DMS79 treated with DMSO at 0.1 percent for 48 hours (cell line): ENCODE results near the gene EMB.
"Not testable (repeated sequence)": the region's sequence is repeated elsewhere in the genome, so short reads cannot be mapped to it uniquely, and the experiment has no call there.

Source experiments
- DNase-seq: peaks from one replicate; lab custom pipeline; 2025; lab: John Stamatoyannopoulos, UW

The EMB gene

GRCh38 chr5:50421184-50421950 is 19.7 kb downstream of the EMB start:
- not testable (repeated sequence) for DNase-seq

DNA sequence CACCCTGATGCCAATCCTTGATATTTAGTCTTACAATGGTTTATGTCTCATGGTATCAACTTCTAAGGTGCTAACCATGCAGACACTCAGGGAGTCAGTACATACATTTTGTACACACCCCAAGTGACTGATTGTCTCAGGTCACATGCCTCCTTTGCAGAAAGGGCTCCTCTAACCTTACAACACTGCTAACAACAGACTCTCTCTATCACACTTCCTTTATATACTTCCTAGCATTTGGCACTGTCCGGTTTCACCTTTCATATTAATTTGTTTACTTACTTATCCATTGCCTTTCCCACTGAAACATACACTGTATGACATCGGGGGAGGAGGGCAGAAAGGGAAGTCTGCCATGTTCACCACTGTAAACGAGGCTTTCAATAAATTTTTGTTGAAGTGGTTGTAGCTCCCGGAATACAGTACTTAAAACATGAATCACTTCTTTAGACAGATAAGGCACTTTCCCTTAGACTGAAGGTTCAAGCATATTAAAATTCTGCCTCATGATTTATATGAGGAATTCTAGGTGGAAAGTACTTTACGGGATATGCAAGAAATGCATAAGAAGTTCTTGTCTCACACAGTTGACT is 20.6 kb downstream of the EMB start:
- DNase-seq = no peak

- not testable (repeated sequence) for DNase-seq
Measured at GRCh38 chr5:50419656-50420055, 21.4 kb downstream of the EMB start.

- DNase-seq = not testable (repeated sequence)
Measured at GRCh38 chr5:50416637-50417036, 24.5 kb downstream of the EMB start.

DNA sequence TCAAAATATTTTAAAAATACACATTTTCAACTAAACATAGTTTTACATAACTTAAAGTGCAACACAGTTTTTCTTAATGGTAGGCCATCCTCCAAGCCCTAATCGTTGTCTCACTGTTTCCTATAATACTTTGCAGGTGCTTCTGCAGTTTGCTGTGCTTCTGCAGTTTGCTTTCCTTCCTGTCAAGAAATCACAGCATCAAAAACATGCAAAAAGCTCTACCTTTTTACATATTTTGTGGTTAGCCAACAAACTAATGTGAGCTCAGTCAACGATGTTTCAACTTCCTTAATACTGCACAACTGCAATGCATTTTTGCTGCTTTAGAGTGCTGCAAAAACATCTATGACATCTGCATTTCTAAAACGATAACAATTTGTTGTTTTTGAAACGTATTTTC is 25.2 kb downstream of the EMB start:
- no peak for DNase-seq

- not testable (repeated sequence) for DNase-seq
Measured at GRCh38 chr5:50410932-50411331, 30.2 kb downstream of the EMB start.

- no peak for DNase-seq
Measured at GRCh38 chr5:50406877-50407276, 34.2 kb downstream of the EMB start.

DNA sequence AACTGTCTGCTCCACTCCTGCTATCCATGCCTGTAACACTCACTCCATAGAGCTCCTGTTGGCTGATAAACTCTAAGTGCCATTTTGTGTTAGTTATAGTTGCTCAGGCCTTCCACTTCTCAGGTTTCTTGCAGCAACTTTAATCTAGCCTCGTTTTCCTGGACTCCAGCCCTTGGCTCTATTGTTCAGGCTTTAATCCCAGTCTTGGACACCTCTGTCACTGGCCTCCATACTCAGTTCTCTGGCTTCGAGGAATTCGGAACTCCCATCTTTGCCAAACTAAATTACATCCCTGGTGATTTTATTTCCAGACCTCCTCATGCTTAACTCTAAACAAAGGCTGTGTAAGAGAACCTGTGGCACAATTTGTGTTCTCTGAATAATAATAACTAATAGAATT is 39.8 kb downstream of the EMB start:
- DNase-seq = no peak

- not testable (repeated sequence) for DNase-seq
Measured at GRCh38 chr5:50393925-50394609, 47.0 kb downstream of the EMB start.

DNA sequence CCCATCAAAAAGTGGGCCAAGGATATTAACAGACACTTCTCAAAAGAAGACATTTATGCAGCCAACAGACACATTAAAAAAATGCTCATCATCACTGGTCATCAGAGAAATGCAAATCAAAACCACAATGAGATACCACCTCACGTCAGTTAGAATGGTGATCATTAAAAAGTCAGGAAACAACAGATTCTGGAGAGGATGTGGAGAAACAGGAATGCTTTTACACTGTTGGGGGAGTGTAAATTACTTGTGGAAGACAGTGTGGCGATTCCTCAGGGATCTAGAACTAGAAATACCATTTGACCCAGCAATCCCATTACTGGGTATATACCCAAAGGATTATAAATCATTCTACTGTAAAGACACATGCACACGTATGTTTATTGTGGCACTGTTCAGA is 48.8 kb downstream of the EMB start:
- DNase-seq = not testable (repeated sequence)

GRCh38 chr5:50384381-50384780 is 56.7 kb downstream of the EMB start:
- DNase-seq = not testable (repeated sequence)

- not testable (repeated sequence) for DNase-seq
Measured at GRCh38 chr5:50376696-50377095, 64.4 kb downstream of the EMB start.

DNA sequence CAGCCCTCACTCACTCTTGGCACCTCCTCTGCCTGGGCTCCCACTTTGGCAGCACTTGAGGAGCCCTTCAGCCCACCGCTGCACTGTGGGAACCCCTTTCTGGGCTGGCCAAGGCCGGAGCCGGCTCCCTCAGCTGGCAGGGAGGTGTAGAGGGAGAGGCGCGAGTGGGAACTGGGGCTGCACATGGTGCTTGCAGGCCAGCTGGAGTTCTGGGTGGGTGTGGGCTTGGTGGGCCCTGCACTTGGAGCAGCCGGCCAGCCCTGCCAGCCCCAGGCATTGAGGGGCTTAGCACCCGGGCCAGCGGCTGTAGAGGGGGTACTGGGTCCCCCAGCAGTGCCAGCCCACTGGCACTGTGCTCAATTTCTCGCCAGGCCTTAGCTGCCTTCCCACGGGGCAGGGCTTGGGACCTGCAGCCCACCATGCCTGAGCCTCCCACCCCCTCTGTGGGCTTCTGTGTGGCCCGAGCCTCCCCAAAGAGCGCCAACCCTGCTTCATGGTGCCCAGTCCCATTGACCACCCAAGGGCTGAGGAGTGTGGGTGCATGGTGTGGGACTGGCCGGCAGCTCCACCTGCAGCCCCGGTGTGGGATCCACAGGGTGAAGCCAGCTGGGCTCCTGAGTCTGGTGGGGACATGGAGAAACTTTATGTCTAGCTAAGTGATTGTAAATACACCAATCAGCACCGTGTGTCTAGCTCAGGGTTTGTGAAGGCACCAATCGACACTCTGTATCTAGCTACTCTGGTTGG is 71.6 kb downstream of the EMB start:
- DNase-seq = not testable (repeated sequence)

DNA sequence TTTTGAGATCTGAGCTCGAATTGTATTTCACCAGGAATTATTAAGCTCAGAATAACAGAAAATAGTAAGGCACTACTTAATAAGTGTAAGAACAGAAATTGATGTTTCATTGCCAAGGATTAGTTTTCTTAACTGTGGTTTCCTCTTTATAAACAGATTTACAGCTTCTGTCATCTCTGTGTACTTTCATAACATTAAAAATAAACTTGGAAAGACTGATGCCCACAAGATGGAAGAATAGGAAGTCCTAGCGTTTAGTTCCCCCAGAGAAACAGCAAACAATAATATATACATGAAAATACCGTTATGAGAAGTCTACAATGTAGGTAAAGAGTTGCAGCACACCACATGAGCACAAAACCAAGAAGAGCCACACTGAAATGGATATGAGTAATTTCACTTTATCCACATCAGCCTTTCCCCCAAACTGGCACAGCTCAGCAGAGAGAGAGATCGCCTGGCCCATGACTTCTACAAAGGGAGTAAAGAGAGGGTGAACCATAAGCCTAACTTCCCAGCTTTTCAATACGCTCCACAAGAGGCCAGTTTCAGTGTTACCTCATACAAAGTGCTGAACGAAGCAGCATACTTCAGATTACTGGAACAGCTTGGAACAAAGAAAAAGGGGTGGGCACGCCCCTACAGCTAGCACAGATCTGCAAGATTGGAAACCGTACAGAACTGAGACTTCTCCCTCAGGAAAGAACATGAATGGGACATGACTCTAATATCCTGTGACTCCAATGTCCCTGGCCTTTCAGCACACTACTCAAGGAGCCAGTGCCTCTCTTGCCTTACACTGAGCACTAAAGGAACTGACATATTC is 75.4 kb downstream of the EMB start:
- no peak for DNase-seq

DNA sequence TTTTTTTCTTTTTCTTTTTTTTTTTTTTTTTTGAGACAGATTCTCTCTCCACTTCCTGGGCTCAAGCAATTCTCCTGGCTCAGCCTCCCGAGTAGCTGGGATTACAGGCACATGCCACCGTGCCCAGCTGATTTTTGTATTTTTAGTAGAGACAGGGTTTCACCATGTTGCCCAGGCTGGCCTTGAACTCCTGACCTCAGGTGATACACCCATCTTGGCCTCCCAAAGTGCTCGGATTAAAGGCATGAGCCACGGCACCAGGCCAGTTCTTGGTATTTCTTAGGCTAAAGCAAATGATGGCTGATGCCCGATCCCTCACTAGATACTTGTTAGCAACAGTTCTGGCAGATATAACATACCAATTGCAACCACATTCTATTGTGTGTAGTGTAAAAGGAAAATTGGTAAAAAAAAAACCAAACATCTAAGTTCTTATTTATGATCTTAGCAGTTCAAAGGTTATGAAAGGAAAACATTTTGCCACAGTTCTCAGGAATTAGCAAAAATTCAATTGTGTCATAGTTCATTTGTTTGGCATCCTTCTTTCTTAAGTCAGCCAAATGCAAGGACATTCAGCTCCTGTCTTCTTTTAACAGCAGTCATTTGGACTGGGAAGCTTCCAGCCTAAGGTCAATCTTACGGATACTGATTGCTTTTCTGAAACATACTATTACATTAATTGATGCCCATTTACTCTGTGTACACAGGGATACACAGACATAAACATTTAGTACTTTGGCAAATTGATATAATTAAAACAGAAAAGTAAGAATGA is 76.4 kb downstream of the EMB start:
- not testable (repeated sequence) for DNase-seq

- no peak for DNase-seq
Measured at GRCh38 chr5:50359187-50359586, 81.9 kb downstream of the EMB start.

GRCh38 chr5:50352382-50352781 is 88.7 kb downstream of the EMB start:
- DNase-seq = no peak
